Left lung (tissue), 10 donors: Measurements from ENCODE around the gene GRAMD4. TPM values are rescaled to one million over a fixed set of nuclear protein-coding genes. Genes with fewer than 3 reads are reported as not detected.

ENCODE experiments used
- ATAC-seq: fragments of 200-7000 bp; cut with Tn5 transposase; one replicate; pipeline ENCODE4 v1.9.1; 2020; ENCODE audit warnings: moderate library complexity
- DNase-seq, 4 donors: peaks; one replicate each; pipeline ENCODE4 v3.0.0-alpha.2; 2013 to 2020
- H3K27ac ChIP-seq, 2 donors: fragments of 200-600 bp; sonication (generic) in 1 of 2; one replicate each; pipeline versions ENCODE4 v1.5.0 to v1.8.0; 2020 to 2021
- H3K27me3 ChIP-seq, 2 donors: fragments of 200-600 bp; sonication (generic) in 1 of 2; one replicate each; pipeline versions ENCODE4 v1.5.0 to v1.8.0; 2020 to 2021
- H3K36me3 ChIP-seq, 2 donors: fragments of 200-600 bp; sonication (generic) in 1 of 2; one replicate each; pipeline versions ENCODE4 v1.5.0 to v1.8.0; 2020 to 2021
- H3K4me1 ChIP-seq, 2 donors: fragments of 200-600 bp; one replicate each; pipeline ENCODE4 v1.8.0; 2021
- H3K4me3 ChIP-seq, 2 donors: fragments of 200-600 bp; sonication (generic) in 1 of 2; one replicate each; pipeline versions ENCODE4 v1.5.0 to v1.8.0; 2020 to 2021; ENCODE audit warnings: mild to moderate bottlenecking in 1 of 2
- H3K9me3 ChIP-seq, 2 donors: fragments of 200-600 bp; sonication (generic) in 1 of 2; one replicate each; pipeline versions ENCODE4 v1.5.0 to v1.8.0; 2020 to 2021
- intact Hi-C, 2 donors: fragments of 100-400 bp; cut with DNase I; formaldehyde crosslinking; loops; one replicate each; pipeline versions ENCODE4 v1.11.2 to v1.14.2; 2022
- polyA plus RNA-seq, 6 donors: library from polyadenylated mRNA; unstranded; fragments of 120-200 nt; gene quantifications; one replicate each; pipeline ENCODE4 v1.2.1, GENCODE V29; 2013; ENCODE audit not compliant: insufficient read length in 6 of 6
- total RNA-seq, 2 donors: library from RNA; stranded (reverse); fragmentation: NEBNext Ultra II Directional; extraction: Animal tissue kit (Norgen Biotek cat#: 25700); gene quantifications; one replicate each; pipeline ENCODE4 v1.2.1, GENCODE V29; 2021
- TF ChIP-seq, protein P1 (sequence below), 2 donors: fragments of 200-600 bp; sonication (generic) in 1 of 2; IDR thresholded peaks; one replicate each; pipeline versions ENCODE4 v1.5.0 to v1.8.0; 2021; ENCODE audit warnings: antibody characterized with exemption in 2 of 2
- donor health status: DM: no; HTN: yes; CAD: no.
- donor health status: DM: no; HTN: no; CAD: no.

GRAMD4 gene
- total and polyA plus RNA-seq, 8 donors = 25.2 to 78.2 (median 36.6) TPM

DNA sequence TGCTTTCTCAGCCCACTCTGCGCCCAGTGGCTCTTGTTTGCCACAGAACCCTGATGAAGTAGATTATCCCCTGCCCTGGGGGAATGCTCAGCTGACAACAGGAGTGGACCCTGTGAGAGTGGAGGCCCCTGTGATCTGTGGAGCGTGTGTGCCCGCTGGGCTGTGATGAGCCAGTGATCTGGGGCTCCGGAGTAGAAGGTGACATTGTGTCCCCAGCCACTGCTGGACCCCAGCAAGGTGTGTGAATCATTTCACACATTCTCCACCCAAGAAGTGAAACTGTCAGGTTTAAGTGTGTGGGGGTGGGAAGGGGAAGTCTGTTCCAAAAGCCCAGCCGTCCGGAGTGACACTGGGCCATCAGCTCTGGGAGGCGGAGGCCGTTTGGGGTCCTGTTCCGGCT is 33.1 kb upstream of the GRAMD4 start:
- H3K27me3 ChIP-seq = no peaks in the 10 kb centered on the region
- intact Hi-C loops = no loop called here
- no peak for DNase-seq
- no peaks in the 10 kb centered on the region for H3K9me3 ChIP-seq
- H3K27ac ChIP-seq = no peak overlapping the region
- TF ChIP-seq, protein P1, sequence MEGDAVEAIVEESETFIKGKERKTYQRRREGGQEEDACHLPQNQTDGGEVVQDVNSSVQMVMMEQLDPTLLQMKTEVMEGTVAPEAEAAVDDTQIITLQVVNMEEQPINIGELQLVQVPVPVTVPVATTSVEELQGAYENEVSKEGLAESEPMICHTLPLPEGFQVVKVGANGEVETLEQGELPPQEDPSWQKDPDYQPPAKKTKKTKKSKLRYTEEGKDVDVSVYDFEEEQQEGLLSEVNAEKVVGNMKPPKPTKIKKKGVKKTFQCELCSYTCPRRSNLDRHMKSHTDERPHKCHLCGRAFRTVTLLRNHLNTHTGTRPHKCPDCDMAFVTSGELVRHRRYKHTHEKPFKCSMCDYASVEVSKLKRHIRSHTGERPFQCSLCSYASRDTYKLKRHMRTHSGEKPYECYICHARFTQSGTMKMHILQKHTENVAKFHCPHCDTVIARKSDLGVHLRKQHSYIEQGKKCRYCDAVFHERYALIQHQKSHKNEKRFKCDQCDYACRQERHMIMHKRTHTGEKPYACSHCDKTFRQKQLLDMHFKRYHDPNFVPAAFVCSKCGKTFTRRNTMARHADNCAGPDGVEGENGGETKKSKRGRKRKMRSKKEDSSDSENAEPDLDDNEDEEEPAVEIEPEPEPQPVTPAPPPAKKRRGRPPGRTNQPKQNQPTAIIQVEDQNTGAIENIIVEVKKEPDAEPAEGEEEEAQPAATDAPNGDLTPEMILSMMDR (IDR thresholded peaks at IDR 0.05) = no peak
- no peaks in the 10 kb centered on the region for H3K36me3 ChIP-seq
- H3K4me3 ChIP-seq = no peak overlapping the region
- peaks cover 16 to 53% of the 10 kb centered on the region in 2 donors for H3K4me1 ChIP-seq
- ATAC-seq = no peak

DNA sequence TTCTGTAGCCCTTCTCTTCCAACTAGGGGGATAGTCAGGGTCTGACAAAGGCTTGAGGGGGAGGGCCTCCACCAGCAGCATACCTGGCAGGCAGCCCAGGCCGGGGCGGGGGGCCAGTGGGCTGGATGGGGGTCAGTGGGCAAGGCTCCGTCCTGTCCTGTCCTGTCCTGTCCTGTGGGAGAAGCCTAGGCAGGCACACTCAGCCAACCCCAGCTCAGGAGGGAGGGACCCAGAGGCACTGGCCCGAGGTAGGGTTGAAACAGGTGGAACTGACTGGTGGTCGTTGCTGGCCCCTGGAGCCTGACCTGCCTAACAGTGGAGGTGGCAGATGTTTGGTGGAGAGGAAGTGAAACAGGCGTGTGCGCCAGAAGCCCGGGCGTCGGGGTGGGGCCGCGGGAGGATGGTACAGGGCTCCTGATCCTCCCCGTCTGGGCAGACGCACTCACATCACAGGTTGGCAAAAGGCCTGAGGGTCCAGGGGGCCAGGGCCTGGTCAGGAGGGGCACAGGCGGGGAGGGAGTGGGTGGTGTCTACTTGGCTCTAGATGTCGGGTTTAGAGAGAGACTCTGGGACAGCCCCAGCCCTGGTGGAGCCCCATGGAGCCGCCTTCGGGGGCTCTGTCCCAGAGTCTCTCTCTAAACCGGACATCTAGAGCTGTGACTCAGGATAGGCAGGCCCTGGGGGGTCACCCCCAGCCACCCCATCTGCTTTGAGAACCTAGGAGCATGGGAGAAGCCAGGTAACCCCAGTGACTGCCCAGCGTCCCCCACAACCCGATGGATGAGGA is 32.5 kb upstream of the GRAMD4 start:
- H3K9me3 ChIP-seq = no peaks in the 10 kb centered on the region
- peaks cover 12 to 53% of the 10 kb centered on the region in 2 donors for H3K4me1 ChIP-seq
- H3K27ac ChIP-seq = no peak overlapping the region
- intact Hi-C loops = no loop called here
- H3K27me3 ChIP-seq = no peaks in the 10 kb centered on the region
- peak; percentile 11 for ATAC-seq
- peak overlapping the region in 1 of 2 donors; percentile 4 for H3K4me3 ChIP-seq
- peak in 2 of 4 donors; percentile 77 to 85 for DNase-seq
- TF ChIP-seq, protein P1 (IDR thresholded peaks at IDR 0.05) = no peak
- H3K36me3 ChIP-seq = no peaks in the 10 kb centered on the region

DNA sequence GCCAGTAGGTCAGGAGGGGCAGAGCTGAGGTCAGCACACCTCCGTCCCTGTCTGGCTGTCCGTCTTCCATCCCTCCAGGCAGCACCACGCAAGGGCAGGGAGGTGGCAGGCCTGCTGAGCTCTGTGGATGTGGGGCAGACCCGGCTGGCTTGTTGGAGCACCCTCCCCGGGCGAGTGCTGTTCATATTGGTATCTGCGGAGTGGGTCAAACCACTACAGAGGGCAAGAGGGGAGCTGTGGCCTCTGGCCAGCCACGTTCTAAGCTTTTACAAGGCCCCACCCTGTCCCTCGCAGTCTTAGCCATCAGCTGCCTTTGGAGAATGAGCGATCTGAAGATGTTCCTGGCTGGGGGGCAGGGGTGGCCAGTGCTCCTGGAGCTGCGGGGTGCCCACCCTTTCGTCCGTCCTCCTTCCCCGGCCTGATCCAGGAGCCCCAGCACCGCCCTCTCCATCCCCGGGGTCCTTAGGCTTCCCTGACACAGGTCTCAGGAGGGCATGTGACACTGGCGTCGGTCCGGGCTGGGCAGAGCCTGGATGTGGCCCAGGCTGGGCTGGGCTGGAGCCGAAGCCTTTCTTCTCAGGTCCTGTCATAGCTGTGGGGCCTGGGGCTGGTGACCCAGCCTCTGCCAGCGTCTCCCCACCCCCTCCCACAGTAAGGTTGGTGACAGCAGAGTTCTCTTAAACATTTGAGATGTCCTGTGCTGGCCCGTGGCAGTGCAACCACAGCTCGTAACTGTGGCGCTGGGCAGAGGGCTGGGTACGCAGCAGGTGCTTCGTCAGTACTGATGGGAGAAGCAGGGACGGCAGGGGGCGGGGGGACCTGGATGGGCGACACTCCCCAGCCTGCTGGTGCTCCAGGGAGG is 31.7 kb upstream of the GRAMD4 start:
- no peak overlapping the region for H3K27ac ChIP-seq
- H3K4me1 ChIP-seq = peaks cover 12 to 61% of the 10 kb centered on the region in 2 donors
- TF ChIP-seq, protein P1 (IDR thresholded peaks at IDR 0.05) = no peak
- intact Hi-C loops = no loop called here
- no peaks in the 10 kb centered on the region for H3K9me3 ChIP-seq
- H3K36me3 ChIP-seq = no peaks in the 10 kb centered on the region
- ATAC-seq = peak; percentile 67
- no peaks in the 10 kb centered on the region for H3K27me3 ChIP-seq
- H3K4me3 ChIP-seq = no peak overlapping the region
- peak in 1 of 4 donors; percentile 73 for DNase-seq

DNA sequence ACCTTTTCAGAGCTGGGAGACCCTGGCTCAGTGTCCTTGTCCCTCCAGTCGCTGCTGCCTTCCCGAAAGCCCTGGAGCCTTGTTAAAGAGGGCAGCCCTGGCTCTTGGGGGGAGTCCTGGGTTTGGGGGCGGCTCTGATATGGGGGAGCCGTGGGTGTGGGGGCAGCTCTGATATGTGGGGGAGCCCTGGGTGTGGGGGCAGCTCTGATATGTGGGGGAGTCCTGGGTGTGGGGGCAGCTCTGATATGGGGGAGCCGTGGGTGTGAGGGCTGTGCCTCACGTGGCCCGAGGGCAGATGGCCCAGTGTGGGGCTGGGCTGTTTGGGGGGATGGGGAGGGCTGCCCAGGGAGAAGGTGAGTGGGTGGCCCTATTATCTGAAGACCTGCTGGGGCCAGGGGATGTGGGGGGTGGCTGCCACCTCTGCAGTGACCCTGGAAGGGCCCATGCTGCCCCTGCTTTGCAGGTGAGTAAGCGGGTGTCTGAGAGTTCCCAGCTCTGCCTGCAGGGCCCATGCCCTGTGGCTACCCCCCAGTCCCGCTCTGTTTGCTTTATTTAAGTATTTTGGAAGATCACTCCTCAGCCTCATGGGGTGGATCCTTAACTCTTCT is 30.9 kb upstream of the GRAMD4 start:
- intact Hi-C loops = no loop called here

More for the DNA sequence above, 30.9 kb upstream of the GRAMD4 start:
- ATAC-seq (no peak), DNase-seq (peak in 1 of 4 donors; percentile 69)
- H3K36me3 ChIP-seq = no peaks in the 10 kb centered on the region
- H3K4me1 ChIP-seq = peaks cover 12 to 67% of the 10 kb centered on the region in 2 donors
- TF ChIP-seq, protein P1 (IDR thresholded peaks at IDR 0.05) = no peak
- no peaks in the 10 kb centered on the region for H3K27me3 ChIP-seq
- no peak overlapping the region for H3K4me3 ChIP-seq
- no peak overlapping the region for H3K27ac ChIP-seq
- H3K9me3 ChIP-seq = no peaks in the 10 kb centered on the region
